ENCODE data around the gene GPR146.

DNA sequence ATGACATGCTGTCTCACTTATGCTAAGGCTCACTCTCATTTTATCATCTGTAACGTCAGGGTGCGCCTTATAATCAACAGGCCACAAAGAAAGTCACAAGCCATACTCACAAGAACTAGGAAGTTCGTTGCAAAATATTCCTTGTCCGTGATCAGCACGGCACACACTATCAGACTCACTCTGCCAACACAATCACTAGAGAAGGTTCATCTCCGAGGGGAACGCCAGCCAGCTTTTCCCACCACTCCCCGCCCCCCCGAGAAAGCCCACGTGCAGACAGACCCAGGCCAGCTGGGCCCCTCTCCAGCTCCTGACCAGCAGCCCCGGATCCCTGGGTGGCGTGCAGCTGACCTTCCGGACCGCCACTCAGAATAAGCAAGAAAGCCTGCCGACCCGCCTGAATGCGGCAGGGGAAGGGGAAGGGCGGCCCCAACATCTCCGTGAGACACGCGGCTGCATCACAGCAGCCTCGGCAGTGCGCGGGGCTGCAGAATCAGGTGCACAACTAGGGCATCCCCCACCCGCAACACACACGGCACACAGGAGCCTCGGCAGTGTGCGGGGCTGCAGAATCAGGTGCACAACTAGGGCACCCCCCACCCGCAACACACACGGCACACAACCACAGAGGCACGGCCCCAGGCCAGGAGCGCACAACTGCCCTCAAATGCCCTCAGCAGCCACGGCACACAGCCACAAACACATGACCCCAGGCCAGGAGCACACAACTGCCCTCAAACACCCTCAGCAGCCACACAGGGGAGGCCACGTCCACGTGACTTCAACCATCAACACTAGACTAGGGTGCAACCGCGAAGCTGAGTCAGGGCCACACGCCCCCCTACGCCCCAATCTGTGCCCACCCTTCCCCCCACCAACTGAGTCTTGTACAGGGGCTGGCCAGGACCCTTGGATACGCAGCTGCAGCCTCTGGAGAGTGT, 2.5 kb upstream of the GPR146 start:
- TF ChIP-seq, protein P1, sequence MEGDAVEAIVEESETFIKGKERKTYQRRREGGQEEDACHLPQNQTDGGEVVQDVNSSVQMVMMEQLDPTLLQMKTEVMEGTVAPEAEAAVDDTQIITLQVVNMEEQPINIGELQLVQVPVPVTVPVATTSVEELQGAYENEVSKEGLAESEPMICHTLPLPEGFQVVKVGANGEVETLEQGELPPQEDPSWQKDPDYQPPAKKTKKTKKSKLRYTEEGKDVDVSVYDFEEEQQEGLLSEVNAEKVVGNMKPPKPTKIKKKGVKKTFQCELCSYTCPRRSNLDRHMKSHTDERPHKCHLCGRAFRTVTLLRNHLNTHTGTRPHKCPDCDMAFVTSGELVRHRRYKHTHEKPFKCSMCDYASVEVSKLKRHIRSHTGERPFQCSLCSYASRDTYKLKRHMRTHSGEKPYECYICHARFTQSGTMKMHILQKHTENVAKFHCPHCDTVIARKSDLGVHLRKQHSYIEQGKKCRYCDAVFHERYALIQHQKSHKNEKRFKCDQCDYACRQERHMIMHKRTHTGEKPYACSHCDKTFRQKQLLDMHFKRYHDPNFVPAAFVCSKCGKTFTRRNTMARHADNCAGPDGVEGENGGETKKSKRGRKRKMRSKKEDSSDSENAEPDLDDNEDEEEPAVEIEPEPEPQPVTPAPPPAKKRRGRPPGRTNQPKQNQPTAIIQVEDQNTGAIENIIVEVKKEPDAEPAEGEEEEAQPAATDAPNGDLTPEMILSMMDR (IDR thresholded peaks at IDR 0.05): no peak
- TF ChIP-seq POLR2A (IDR thresholded peaks at IDR 0.05): no peak

All from thyroid gland (tissue), 4 donors.